Panc1 (cell line): ENCODE data around the gene RASAL1. TPM values are rescaled to one million over a fixed set of nuclear protein-coding genes. Genes with fewer than 3 reads are reported as not detected.

Experiments
- ATAC-seq: fragments of 200-7000 bp; cut with Tn5 transposase; 2 replicates; pipeline ENCODE4 v1.9.1; 2020; ENCODE audit warnings: mild to moderate bottlenecking, moderate library complexity
- BruUV-seq: library from RNA; stranded (reverse); fragments of 400-500 nt; replicated peaks from 2 replicates; lab custom pipeline; 2021; lab: Mats Ljungman, UMichigan
- CTCF ChIA-PET: fragments of 300-600 bp; sonication (Branson Sonifier 250); formaldehyde crosslinking; loops from one replicate; lab custom pipeline; 2022; ENCODE audit warnings: antibody characterized with exemption; lab: Charles Lee
- POLR2A ChIA-PET: fragments of 300-600 bp; sonication (Branson Sonifier 250); formaldehyde crosslinking; loops from one replicate; lab custom pipeline; 2022; ENCODE audit warnings: antibody characterized with exemption; lab: Charles Lee
- DNase-seq: peaks from one replicate; pipeline ENCODE4 v3.0.0-alpha.2; 2010; ENCODE audit warnings: low read depth, low spot score
- H3K27ac ChIP-seq: 2 replicates; pipeline ENCODE4 v1.5.1; 2011; ENCODE audit warnings: mild to moderate bottlenecking, low read length, inconsistent platforms
- H3K27me3 ChIP-seq: fragments of 200-500 bp; sonication (Bioruptor generic); 2 replicates; pipeline ENCODE4 v1.6.0; 2014; ENCODE audit warnings: low read length, inconsistent platforms; ENCODE audit not compliant: control insufficient read depth, insufficient read depth
- H3K36me3 ChIP-seq: fragments of 200-500 bp; sonication (Bioruptor generic); 2 replicates; pipeline ENCODE4 v1.5.1; 2014; ENCODE audit warnings: inconsistent platforms, mild to moderate bottlenecking, low read length, moderate library complexity; ENCODE audit not compliant: control insufficient read depth, insufficient read depth
- H3K4me1 ChIP-seq: 2 replicates; pipeline ENCODE4 v1.5.1; 2011; ENCODE audit warnings: inconsistent platforms, mild to moderate bottlenecking, low read length, moderate library complexity; ENCODE audit not compliant: control insufficient read depth, insufficient read depth
- H3K4me3 ChIP-seq, 2 experiments: 2 replicates each; pipeline ENCODE4 v1.5.1; 2011 to 2012; ENCODE audit warnings: low read depth in 2 of 2, low read length in 2 of 2, mild to moderate bottlenecking in 2 of 2, inconsistent platforms in 1 of 2, moderate library complexity in 1 of 2
- H3K9me3 ChIP-seq: fragments of 200-500 bp; sonication (Bioruptor generic); 2 replicates; pipeline ENCODE4 v1.5.1; 2014; ENCODE audit warnings: low read depth, mild to moderate bottlenecking, inconsistent platforms, low read length, moderate library complexity; ENCODE audit not compliant: control insufficient read depth, insufficient read depth
- POLR2AphosphoS5 ChIP-seq: IDR thresholded peaks from 2 replicates; pipeline ENCODE4 v1.6.1; 2012; ENCODE audit warnings: mild to moderate bottlenecking, low read depth, low read length, moderate library complexity
- SIN3A ChIP-seq: IDR thresholded peaks from 2 replicates; pipeline ENCODE4 v1.6.1; 2012; ENCODE audit warnings: low read depth, mild to moderate bottlenecking, low read length, moderate library complexity, borderline replicate concordance; ENCODE audit not compliant: insufficient read depth
- TCF7L2 ChIP-seq: IDR thresholded peaks from 2 replicates; pipeline ENCODE4 v1.6.1; 2011; ENCODE audit warnings: mild to moderate bottlenecking, low read depth, low read length, inconsistent platforms
- in situ Hi-C: cut with HindIII; loops from 2 replicates; pipeline ENCODE4 v1.10.0; 2016; ENCODE audit warnings: low sequenced_read_pairs, low pct_unique_long_range_greater_than_20kb
- intact Hi-C: fragments of 100-400 bp; cut with micrococcal nuclease; formaldehyde crosslinking; loops from one replicate; pipeline ENCODE4 v1.10.0; 2022; ENCODE audit not compliant: unreplicated experiment
- total RNA-seq: library from RNA; stranded (reverse); gene quantifications from one replicate; pipeline ENCODE4 v1.2.1, GENCODE V29; 2021; ENCODE audit not compliant: unreplicated experiment
- TF ChIP-seq, protein P1 (sequence below), 2 experiments: IDR thresholded peaks; 2 replicates each; pipeline ENCODE4 v1.6.1; 2011 to 2012; ENCODE audit warnings: low read depth in 2 of 2, control low read depth in 1 of 2, low read length in 1 of 2, mild to moderate bottlenecking in 1 of 2, moderate library complexity in 1 of 2; ENCODE audit not compliant: insufficient read depth in 1 of 2
- TF ChIP-seq, protein P2 (sequence below): fragments of 450-650 bp; IDR thresholded peaks from 2 replicates; pipeline ENCODE4 v1.5.1; 2017; ENCODE audit warnings: mild to moderate bottlenecking

The RASAL1 gene
- total RNA-seq, 1 experiment from 2014 or later: 0.28 TPM

GRCh38 chr12:113077057-113077858 is 58.3 kb downstream of the RASAL1 start:
- intact Hi-C loops: no loop called here
- Histone ChIP-seq H3K27me3 (no peaks in the 10 kb centered on the region), H3K4me3 (no peak overlapping the region), H3K4me1 (no peaks in the 10 kb centered on the region), H3K36me3 (no peaks in the 10 kb centered on the region), H3K9me3 (no peaks in the 10 kb centered on the region), H3K27ac (no peak overlapping the region)
- DNase-seq (no peak), ATAC-seq (no peak)
- TF ChIP-seq, protein P1, sequence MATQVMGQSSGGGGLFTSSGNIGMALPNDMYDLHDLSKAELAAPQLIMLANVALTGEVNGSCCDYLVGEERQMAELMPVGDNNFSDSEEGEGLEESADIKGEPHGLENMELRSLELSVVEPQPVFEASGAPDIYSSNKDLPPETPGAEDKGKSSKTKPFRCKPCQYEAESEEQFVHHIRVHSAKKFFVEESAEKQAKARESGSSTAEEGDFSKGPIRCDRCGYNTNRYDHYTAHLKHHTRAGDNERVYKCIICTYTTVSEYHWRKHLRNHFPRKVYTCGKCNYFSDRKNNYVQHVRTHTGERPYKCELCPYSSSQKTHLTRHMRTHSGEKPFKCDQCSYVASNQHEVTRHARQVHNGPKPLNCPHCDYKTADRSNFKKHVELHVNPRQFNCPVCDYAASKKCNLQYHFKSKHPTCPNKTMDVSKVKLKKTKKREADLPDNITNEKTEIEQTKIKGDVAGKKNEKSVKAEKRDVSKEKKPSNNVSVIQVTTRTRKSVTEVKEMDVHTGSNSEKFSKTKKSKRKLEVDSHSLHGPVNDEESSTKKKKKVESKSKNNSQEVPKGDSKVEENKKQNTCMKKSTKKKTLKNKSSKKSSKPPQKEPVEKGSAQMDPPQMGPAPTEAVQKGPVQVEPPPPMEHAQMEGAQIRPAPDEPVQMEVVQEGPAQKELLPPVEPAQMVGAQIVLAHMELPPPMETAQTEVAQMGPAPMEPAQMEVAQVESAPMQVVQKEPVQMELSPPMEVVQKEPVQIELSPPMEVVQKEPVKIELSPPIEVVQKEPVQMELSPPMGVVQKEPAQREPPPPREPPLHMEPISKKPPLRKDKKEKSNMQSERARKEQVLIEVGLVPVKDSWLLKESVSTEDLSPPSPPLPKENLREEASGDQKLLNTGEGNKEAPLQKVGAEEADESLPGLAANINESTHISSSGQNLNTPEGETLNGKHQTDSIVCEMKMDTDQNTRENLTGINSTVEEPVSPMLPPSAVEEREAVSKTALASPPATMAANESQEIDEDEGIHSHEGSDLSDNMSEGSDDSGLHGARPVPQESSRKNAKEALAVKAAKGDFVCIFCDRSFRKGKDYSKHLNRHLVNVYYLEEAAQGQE (IDR thresholded peaks at IDR 0.05; ENCODE audit: insufficient read depth in 1 of 2, low read depth in 2 of 2, low read length in 1 of 2): no peak
- TF ChIP-seq POLR2AphosphoS5 (no peak), TCF7L2 (no peak), SIN3A (no peak)
- TF ChIP-seq, protein P2, sequence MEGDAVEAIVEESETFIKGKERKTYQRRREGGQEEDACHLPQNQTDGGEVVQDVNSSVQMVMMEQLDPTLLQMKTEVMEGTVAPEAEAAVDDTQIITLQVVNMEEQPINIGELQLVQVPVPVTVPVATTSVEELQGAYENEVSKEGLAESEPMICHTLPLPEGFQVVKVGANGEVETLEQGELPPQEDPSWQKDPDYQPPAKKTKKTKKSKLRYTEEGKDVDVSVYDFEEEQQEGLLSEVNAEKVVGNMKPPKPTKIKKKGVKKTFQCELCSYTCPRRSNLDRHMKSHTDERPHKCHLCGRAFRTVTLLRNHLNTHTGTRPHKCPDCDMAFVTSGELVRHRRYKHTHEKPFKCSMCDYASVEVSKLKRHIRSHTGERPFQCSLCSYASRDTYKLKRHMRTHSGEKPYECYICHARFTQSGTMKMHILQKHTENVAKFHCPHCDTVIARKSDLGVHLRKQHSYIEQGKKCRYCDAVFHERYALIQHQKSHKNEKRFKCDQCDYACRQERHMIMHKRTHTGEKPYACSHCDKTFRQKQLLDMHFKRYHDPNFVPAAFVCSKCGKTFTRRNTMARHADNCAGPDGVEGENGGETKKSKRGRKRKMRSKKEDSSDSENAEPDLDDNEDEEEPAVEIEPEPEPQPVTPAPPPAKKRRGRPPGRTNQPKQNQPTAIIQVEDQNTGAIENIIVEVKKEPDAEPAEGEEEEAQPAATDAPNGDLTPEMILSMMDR: no peak
- CTCF ChIA-PET: no interaction called here
- no TSS peak for BruUV-seq
- POLR2A ChIA-PET: no interaction called here
- in situ Hi-C loops: no loop called here

GRCh38 chr12:113075137-113075683 is 60.4 kb downstream of the RASAL1 start:
- intact Hi-C loops (no loop called here), in situ Hi-C loops (no loop called here)
- TF ChIP-seq TCF7L2: no peak
- no peak for TF ChIP-seq POLR2AphosphoS5
- no peak for TF ChIP-seq SIN3A
- TF ChIP-seq, protein P1 (IDR thresholded peaks at IDR 0.05; ENCODE audit: insufficient read depth in 1 of 2, low read depth in 2 of 2, low read length in 1 of 2): no peak
- TF ChIP-seq, protein P2: no peak
- DNase-seq (no peak), ATAC-seq (no peak)
- H3K27ac ChIP-seq: no peak overlapping the region
- H3K27me3 ChIP-seq: no peaks in the 10 kb centered on the region
- H3K9me3 ChIP-seq: no peaks in the 10 kb centered on the region
- POLR2A ChIA-PET: no interaction called here
- CTCF ChIA-PET: no interaction called here
- H3K4me1 ChIP-seq: 0 out of 2 replicates have a peak, but pooled peaks cover 4% of the 10 kb centered on the region
- no peak overlapping the region for H3K4me3 ChIP-seq
- no TSS peak for BruUV-seq
- no peaks in the 10 kb centered on the region for H3K36me3 ChIP-seq
